Measurements from ENCODE around the gene HADHA.

DNA sequence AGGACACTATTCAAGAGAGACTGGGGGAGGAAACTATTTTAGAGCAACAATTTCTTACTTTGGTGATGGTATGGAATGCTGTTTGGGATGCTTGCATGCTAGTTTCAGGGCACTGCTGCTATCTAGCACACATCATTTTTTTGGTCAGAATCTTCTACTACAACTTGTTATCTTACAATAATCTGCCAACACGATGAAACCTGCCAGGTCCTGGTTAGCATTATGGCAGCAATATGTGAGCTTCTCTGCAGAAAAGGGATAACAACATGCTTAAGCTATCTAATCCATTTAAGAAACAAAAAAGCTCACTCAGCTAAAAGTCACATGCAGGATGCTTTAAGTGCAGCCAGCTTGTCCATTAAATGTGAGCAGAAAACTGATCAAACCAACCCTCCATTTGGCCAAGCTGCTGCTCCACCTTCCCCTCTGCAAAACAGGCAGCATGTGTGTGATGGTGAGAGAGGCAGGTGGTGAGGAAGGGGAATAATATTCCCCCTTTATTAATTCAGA is 41.4 kb downstream of the HADHA start:
- TF ChIP-seq, protein P1, sequence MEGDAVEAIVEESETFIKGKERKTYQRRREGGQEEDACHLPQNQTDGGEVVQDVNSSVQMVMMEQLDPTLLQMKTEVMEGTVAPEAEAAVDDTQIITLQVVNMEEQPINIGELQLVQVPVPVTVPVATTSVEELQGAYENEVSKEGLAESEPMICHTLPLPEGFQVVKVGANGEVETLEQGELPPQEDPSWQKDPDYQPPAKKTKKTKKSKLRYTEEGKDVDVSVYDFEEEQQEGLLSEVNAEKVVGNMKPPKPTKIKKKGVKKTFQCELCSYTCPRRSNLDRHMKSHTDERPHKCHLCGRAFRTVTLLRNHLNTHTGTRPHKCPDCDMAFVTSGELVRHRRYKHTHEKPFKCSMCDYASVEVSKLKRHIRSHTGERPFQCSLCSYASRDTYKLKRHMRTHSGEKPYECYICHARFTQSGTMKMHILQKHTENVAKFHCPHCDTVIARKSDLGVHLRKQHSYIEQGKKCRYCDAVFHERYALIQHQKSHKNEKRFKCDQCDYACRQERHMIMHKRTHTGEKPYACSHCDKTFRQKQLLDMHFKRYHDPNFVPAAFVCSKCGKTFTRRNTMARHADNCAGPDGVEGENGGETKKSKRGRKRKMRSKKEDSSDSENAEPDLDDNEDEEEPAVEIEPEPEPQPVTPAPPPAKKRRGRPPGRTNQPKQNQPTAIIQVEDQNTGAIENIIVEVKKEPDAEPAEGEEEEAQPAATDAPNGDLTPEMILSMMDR (IDR thresholded peaks at IDR 0.05), result no peak
- TF ChIP-seq POLR2A (IDR thresholded peaks at IDR 0.05), result no peak
